ENCODE measurements around the gene NME2. TPM values are rescaled to one million over a fixed set of nuclear protein-coding genes. Genes with fewer than 3 reads are reported as not detected.
A peak's percentile ranks its signal among the peaks of the same experiment; 100 is the strongest.

NME2 gene
- polyA plus RNA-seq, 1 donor from 2014 or later: 127 TPM

DNA sequence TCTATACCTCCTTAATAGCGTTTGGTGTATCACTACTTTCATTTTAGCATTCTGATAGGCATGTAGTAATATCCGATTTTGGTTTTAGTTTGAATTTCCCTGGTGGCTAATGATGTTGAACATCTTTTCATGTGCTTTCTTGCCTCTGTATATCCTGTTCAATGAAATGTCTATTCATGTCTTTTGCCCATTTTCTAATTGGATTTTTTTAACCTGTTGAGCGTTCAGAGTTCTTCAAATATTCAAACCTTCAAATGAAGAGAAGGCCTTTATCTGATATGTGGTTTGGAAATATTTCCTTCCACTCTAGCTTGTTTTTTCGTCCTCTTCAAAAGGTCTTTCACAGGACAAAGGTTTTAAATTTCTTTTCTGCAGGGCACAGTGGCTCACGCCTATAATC lies 15.3 kb upstream of the NME2 start:
- Histone ChIP-seq H3K27ac (ENCODE audit: low read length) (no peak overlapping the region), H3K36me3 (ENCODE audit: insufficient read depth, low read length) (no peaks in the 10 kb centered on the region), H3K4me2 (ENCODE audit: low read length) (no peak overlapping the region), H3K27me3 (ENCODE audit: insufficient read depth, low read depth, low read length) (no peaks in the 10 kb centered on the region), H3K4me3 (ENCODE audit: low read length) (no peak overlapping the region), H3F3A (ENCODE audit: insufficient read depth, low read length, poor library complexity, severe bottlenecking) (no peaks in the 10 kb centered on the region), H4K20me1 (ENCODE audit: insufficient read depth) (no peaks in the 10 kb centered on the region), H3K9ac (ENCODE audit: low read length) (no peak overlapping the region), H3K79me2 (replicated peaks; ENCODE audit: insufficient read depth, low read length) (peaks cover 18% of the 10 kb centered on the region), H3K9me2 (ENCODE audit: insufficient read depth, low read length) (no peaks in the 10 kb centered on the region), H3K9me3 (ENCODE audit: low read length) (no peaks in the 10 kb centered on the region), H2AFZ (ENCODE audit: low read depth, low read length) (no peak overlapping the region)
- TF ChIP-seq TAF1 (IDR thresholded peaks at IDR 0.05; ENCODE audit: low read depth) (no peak), EZH2 (IDR thresholded peaks at IDR 0.05; ENCODE audit: borderline replicate concordance, insufficient read depth, low read length, poor library complexity, severe bottlenecking) (no peak), SMC3 (conservative IDR thresholded peaks at IDR 0.05; ENCODE audit: poor library complexity) (no peak), RAD21 (conservative IDR thresholded peaks at IDR 0.05) (no peak), EP300 (conservative IDR thresholded peaks at IDR 0.05; ENCODE audit: poor library complexity, severe bottlenecking) (no peak), POLR2AphosphoS5 (IDR thresholded peaks at IDR 0.05) (no peak), MXI1 (conservative IDR thresholded peaks at IDR 0.05; ENCODE audit: poor library complexity, severe bottlenecking) (no peak)
- TF ChIP-seq, protein P1, sequence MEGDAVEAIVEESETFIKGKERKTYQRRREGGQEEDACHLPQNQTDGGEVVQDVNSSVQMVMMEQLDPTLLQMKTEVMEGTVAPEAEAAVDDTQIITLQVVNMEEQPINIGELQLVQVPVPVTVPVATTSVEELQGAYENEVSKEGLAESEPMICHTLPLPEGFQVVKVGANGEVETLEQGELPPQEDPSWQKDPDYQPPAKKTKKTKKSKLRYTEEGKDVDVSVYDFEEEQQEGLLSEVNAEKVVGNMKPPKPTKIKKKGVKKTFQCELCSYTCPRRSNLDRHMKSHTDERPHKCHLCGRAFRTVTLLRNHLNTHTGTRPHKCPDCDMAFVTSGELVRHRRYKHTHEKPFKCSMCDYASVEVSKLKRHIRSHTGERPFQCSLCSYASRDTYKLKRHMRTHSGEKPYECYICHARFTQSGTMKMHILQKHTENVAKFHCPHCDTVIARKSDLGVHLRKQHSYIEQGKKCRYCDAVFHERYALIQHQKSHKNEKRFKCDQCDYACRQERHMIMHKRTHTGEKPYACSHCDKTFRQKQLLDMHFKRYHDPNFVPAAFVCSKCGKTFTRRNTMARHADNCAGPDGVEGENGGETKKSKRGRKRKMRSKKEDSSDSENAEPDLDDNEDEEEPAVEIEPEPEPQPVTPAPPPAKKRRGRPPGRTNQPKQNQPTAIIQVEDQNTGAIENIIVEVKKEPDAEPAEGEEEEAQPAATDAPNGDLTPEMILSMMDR (IDR thresholded peaks at IDR 0.05; ENCODE audit: poor library complexity, severe bottlenecking): no peak
- TF ChIP-seq, protein P2, sequence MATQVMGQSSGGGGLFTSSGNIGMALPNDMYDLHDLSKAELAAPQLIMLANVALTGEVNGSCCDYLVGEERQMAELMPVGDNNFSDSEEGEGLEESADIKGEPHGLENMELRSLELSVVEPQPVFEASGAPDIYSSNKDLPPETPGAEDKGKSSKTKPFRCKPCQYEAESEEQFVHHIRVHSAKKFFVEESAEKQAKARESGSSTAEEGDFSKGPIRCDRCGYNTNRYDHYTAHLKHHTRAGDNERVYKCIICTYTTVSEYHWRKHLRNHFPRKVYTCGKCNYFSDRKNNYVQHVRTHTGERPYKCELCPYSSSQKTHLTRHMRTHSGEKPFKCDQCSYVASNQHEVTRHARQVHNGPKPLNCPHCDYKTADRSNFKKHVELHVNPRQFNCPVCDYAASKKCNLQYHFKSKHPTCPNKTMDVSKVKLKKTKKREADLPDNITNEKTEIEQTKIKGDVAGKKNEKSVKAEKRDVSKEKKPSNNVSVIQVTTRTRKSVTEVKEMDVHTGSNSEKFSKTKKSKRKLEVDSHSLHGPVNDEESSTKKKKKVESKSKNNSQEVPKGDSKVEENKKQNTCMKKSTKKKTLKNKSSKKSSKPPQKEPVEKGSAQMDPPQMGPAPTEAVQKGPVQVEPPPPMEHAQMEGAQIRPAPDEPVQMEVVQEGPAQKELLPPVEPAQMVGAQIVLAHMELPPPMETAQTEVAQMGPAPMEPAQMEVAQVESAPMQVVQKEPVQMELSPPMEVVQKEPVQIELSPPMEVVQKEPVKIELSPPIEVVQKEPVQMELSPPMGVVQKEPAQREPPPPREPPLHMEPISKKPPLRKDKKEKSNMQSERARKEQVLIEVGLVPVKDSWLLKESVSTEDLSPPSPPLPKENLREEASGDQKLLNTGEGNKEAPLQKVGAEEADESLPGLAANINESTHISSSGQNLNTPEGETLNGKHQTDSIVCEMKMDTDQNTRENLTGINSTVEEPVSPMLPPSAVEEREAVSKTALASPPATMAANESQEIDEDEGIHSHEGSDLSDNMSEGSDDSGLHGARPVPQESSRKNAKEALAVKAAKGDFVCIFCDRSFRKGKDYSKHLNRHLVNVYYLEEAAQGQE (IDR thresholded peaks at IDR 0.05; ENCODE audit: borderline replicate concordance): no peak

DNA sequence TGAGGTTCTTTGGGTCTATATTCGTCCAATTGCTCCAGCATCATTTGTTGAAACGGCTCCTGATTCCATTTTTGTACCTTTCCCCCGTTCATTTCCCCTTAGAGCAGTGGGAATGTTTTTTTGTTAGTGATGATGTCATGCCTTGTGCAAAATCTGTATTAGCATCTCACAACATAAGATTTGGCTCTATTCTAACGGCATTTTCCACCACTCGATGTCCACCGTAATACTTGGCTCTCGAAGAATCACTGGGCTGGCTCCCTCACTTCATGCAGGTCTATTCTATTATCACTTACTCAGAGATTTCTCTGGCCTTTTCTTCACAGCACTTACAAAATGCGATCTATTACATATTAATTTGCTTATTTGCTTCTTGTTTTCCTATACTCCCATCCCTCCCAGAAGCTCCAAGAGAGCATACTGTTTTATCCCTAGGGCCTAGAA lies 13.4 kb upstream of the NME2 start:
- TF ChIP-seq SMC3 (conservative IDR thresholded peaks at IDR 0.05; ENCODE audit: poor library complexity) (no peak), MXI1 (conservative IDR thresholded peaks at IDR 0.05; ENCODE audit: poor library complexity, severe bottlenecking) (no peak), EP300 (conservative IDR thresholded peaks at IDR 0.05; ENCODE audit: poor library complexity, severe bottlenecking) (no peak), EZH2 (IDR thresholded peaks at IDR 0.05; ENCODE audit: borderline replicate concordance, insufficient read depth, low read length, poor library complexity, severe bottlenecking) (no peak), RAD21 (conservative IDR thresholded peaks at IDR 0.05) (no peak), TAF1 (IDR thresholded peaks at IDR 0.05; ENCODE audit: low read depth) (no peak), POLR2AphosphoS5 (IDR thresholded peaks at IDR 0.05) (no peak)
- TF ChIP-seq, protein P1 (IDR thresholded peaks at IDR 0.05; ENCODE audit: poor library complexity, severe bottlenecking): no peak
- TF ChIP-seq, protein P2 (IDR thresholded peaks at IDR 0.05; ENCODE audit: borderline replicate concordance): no peak
- Histone ChIP-seq H3K36me3 (ENCODE audit: insufficient read depth, low read length) (no peaks in the 10 kb centered on the region), H2AFZ (ENCODE audit: low read depth, low read length) (peak overlapping the region; percentile 74), H3K79me2 (replicated peaks; ENCODE audit: insufficient read depth, low read length) (peaks cover 28% of the 10 kb centered on the region), H3K27me3 (ENCODE audit: insufficient read depth, low read depth, low read length) (no peaks in the 10 kb centered on the region), H4K20me1 (ENCODE audit: insufficient read depth) (no peaks in the 10 kb centered on the region), H3K4me3 (ENCODE audit: low read length) (peak overlapping the region; percentile 79), H3F3A (ENCODE audit: insufficient read depth, low read length, poor library complexity, severe bottlenecking) (no peaks in the 10 kb centered on the region), H3K9me3 (ENCODE audit: low read length) (no peaks in the 10 kb centered on the region), H3K27ac (ENCODE audit: low read length) (peak overlapping the region; percentile 77), H3K9ac (ENCODE audit: low read length) (peak overlapping the region; percentile 61), H3K9me2 (ENCODE audit: insufficient read depth, low read length) (no peaks in the 10 kb centered on the region), H3K4me2 (ENCODE audit: low read length) (peak overlapping the region; percentile 45)

Data from neural cell (in vitro differentiated cells).